ENCODE data around the gene CAST.

The CAST gene

GRCh38 chr5:96772542-96772941, 110.4 kb downstream of the CAST start:
- TF ChIP-seq CTCF (IDR thresholded peaks at IDR 0.05; ENCODE audit: insufficient read depth, low read length, poor library complexity, severe bottlenecking) (no peak), EZH2phosphoT487 (conservative IDR thresholded peaks at IDR 0.05; ENCODE audit: low read length) (no peak)
- Histone ChIP-seq H4K20me1 (ENCODE audit: low read depth, low read length) (no peaks in the 10 kb centered on the region), H3K36me3 (ENCODE audit: low read length) (peaks cover 43% of the 10 kb centered on the region), H3K9ac (ENCODE audit: low read length) (no peak overlapping the region), H2AFZ (ENCODE audit: low read depth, low read length, severe bottlenecking) (no peak overlapping the region), H3K9me3 (ENCODE audit: insufficient read depth, low read length) (no peaks in the 10 kb centered on the region), H3K79me2 (ENCODE audit: insufficient read depth, low read length) (no peaks in the 10 kb centered on the region), H3K4me2 (ENCODE audit: low read depth, low read length, poor library complexity, severe bottlenecking) (no peak overlapping the region), H3K27me3 (ENCODE audit: low read length) (no peaks in the 10 kb centered on the region), H3K4me3 (ENCODE audit: insufficient read depth, low read length, poor library complexity, severe bottlenecking) (no peak overlapping the region), H3K9me2 (replicated peaks; ENCODE audit: insufficient read depth, low read length) (no peaks in the 10 kb centered on the region), H3K27ac (ENCODE audit: low read depth, low read length) (no peak overlapping the region), H3F3A (ENCODE audit: insufficient read depth) (no peaks in the 10 kb centered on the region)

GRCh38 chr5:96775050-96775449, 112.9 kb downstream of the CAST start:
- peaks cover 41% of the 10 kb centered on the region for H3K36me3 ChIP-seq (ENCODE audit: low read length)
- no peaks in the 10 kb centered on the region for H3K9me2 ChIP-seq (replicated peaks; ENCODE audit: insufficient read depth, low read length)
- H3F3A ChIP-seq (ENCODE audit: insufficient read depth): no peaks in the 10 kb centered on the region
- H3K9ac ChIP-seq (ENCODE audit: low read length): no peak overlapping the region
- H3K4me2 ChIP-seq (ENCODE audit: low read depth, low read length, poor library complexity, severe bottlenecking): no peak overlapping the region
- no peak overlapping the region for H2AFZ ChIP-seq (ENCODE audit: low read depth, low read length, severe bottlenecking)
- no peaks in the 10 kb centered on the region for H3K9me3 ChIP-seq (ENCODE audit: insufficient read depth, low read length)
- H3K4me3 ChIP-seq (ENCODE audit: insufficient read depth, low read length, poor library complexity, severe bottlenecking): no peak overlapping the region
- H3K27me3 ChIP-seq (ENCODE audit: low read length): no peaks in the 10 kb centered on the region
- H3K27ac ChIP-seq (ENCODE audit: low read depth, low read length): no peak overlapping the region
- TF ChIP-seq CTCF (IDR thresholded peaks at IDR 0.05; ENCODE audit: insufficient read depth, low read length, poor library complexity, severe bottlenecking) (no peak), EZH2phosphoT487 (conservative IDR thresholded peaks at IDR 0.05; ENCODE audit: low read length) (no peak)
- H4K20me1 ChIP-seq (ENCODE audit: low read depth, low read length): no peaks in the 10 kb centered on the region
- no peaks in the 10 kb centered on the region for H3K79me2 ChIP-seq (ENCODE audit: insufficient read depth, low read length)

GRCh38 chr5:96775689-96776088, 113.5 kb downstream of the CAST start:
- Histone ChIP-seq H3K9ac (ENCODE audit: low read length) (no peak overlapping the region), H3K79me2 (ENCODE audit: insufficient read depth, low read length) (no peaks in the 10 kb centered on the region), H2AFZ (ENCODE audit: low read depth, low read length, severe bottlenecking) (no peak overlapping the region), H3K27me3 (ENCODE audit: low read length) (no peaks in the 10 kb centered on the region), H3F3A (ENCODE audit: insufficient read depth) (no peaks in the 10 kb centered on the region), H3K9me2 (replicated peaks; ENCODE audit: insufficient read depth, low read length) (no peaks in the 10 kb centered on the region), H3K9me3 (ENCODE audit: insufficient read depth, low read length) (no peaks in the 10 kb centered on the region), H4K20me1 (ENCODE audit: low read depth, low read length) (no peaks in the 10 kb centered on the region), H3K4me3 (ENCODE audit: insufficient read depth, low read length, poor library complexity, severe bottlenecking) (no peak overlapping the region), H3K27ac (ENCODE audit: low read depth, low read length) (no peak overlapping the region), H3K36me3 (ENCODE audit: low read length) (peaks cover 38% of the 10 kb centered on the region), H3K4me2 (ENCODE audit: low read depth, low read length, poor library complexity, severe bottlenecking) (no peak overlapping the region)
- no peak for TF ChIP-seq EZH2phosphoT487 (conservative IDR thresholded peaks at IDR 0.05; ENCODE audit: low read length)
- no peak for TF ChIP-seq CTCF (IDR thresholded peaks at IDR 0.05; ENCODE audit: insufficient read depth, low read length, poor library complexity, severe bottlenecking)

Measured in SU-DHL-6 (cell line).